ENCODE measurements around the gene ROR2.
A peak's percentile ranks its signal among the peaks of the same experiment; 100 is the strongest.

Gene ROR2

GRCh38 chr9:91815896-91816295, 134.1 kb downstream of the ROR2 start:
- no peak for DNase-seq

- no peak for DNase-seq
Measured at GRCh38 chr9:91814753-91815152, 135.3 kb downstream of the ROR2 start.

GRCh38 chr9:91814201-91814600, 135.8 kb downstream of the ROR2 start:
- DNase-seq, result no peak

- DNase-seq, result no peak
Measured at GRCh38 chr9:91813176-91813795, 136.7 kb downstream of the ROR2 start.

- DNase-seq, result no peak
Measured at GRCh38 chr9:91812191-91812590, 137.8 kb downstream of the ROR2 start.

- no peak for DNase-seq
Measured at GRCh38 chr9:91811024-91811909, 138.8 kb downstream of the ROR2 start.

- DNase-seq, result no peak
Measured at GRCh38 chr9:91810286-91810905, 139.6 kb downstream of the ROR2 start.

- no peak for DNase-seq
Measured at GRCh38 chr9:91809581-91810285, 140.3 kb downstream of the ROR2 start.

- DNase-seq, result no peak
Measured at GRCh38 chr9:91807643-91808246, 142.3 kb downstream of the ROR2 start.

- no peak for DNase-seq
Measured at GRCh38 chr9:91805031-91805430, 145.0 kb downstream of the ROR2 start.

- no peak for DNase-seq
Measured at GRCh38 chr9:91803970-91804752, 145.9 kb downstream of the ROR2 start.

GRCh38 chr9:91803151-91803940, 146.7 kb downstream of the ROR2 start:
- DNase-seq, result no peak

- no peak for DNase-seq
Measured at GRCh38 chr9:91802391-91802790, 147.6 kb downstream of the ROR2 start.

GRCh38 chr9:91800473-91801030, 149.5 kb downstream of the ROR2 start:
- DNase-seq, result no peak

GRCh38 chr9:91799113-91799744, 150.8 kb downstream of the ROR2 start:
- DNase-seq, result no peak

GRCh38 chr9:91798273-91799112, 151.5 kb downstream of the ROR2 start:
- DNase-seq, result peak; percentile 82

- peak; percentile 32 for DNase-seq
Measured at GRCh38 chr9:91797517-91797916, 152.5 kb downstream of the ROR2 start.

GRCh38 chr9:91796516-91796915, 153.5 kb downstream of the ROR2 start:
- peak; percentile 66 for DNase-seq

- DNase-seq, result no peak
Measured at GRCh38 chr9:91795598-91796241, 154.3 kb downstream of the ROR2 start.

All from CD4-positive, alpha-beta T cell treated with Interleukin-17A for 1 hour (primary cell).